ENCODE measurements around the gene ESRRB. TPM values are rescaled to one million over a fixed set of nuclear protein-coding genes. Genes with fewer than 3 reads are reported as not detected.

Gene ESRRB
- total RNA-seq, 2 donors from 2014 or later = 0.10 to 0.21 TPM

- no peak for TF ChIP-seq CTCF (IDR thresholded peaks at IDR 0.05)
- Histone ChIP-seq H3K4me3 (no peak overlapping the region), H3K27me3 (peaks cover 5% of the 10 kb centered on the region), H3K36me3 (no peaks in the 10 kb centered on the region), H3K4me1 (no peaks in the 10 kb centered on the region), H3K9ac (ENCODE audit: low read depth in 2 of 2, low read length in 2 of 2) (no peak overlapping the region), H3K9me3 (no peaks in the 10 kb centered on the region), H3K27ac (no peak overlapping the region)
- intact Hi-C loops (cut with DNase I) = loop anchor here (5.0 to 10.0 kb wide), 2 partner anchors 331 to 678 kb away; no protein-coding TSS in a partner anchor
- no peak for DNase-seq
Observed at GRCh38 chr14:76385435-76385834, 9.5 kb downstream of the ESRRB start.

GRCh38 chr14:76386944-76387782, 11.2 kb downstream of the ESRRB start:
- H3K27ac ChIP-seq = no peak overlapping the region
- DNase-seq = peak; percentile 61
- intact Hi-C loops (cut with DNase I) = loop anchor here (5.0 to 10.0 kb wide), 2 partner anchors 332 to 680 kb away; no protein-coding TSS in a partner anchor
- no peaks in the 10 kb centered on the region for H3K36me3 ChIP-seq
- peak; percentile 96 for TF ChIP-seq CTCF (IDR thresholded peaks at IDR 0.05)
- no peaks in the 10 kb centered on the region for H3K4me1 ChIP-seq
- peaks cover 2% of the 10 kb centered on the region for H3K27me3 ChIP-seq
- no peak overlapping the region for H3K9ac ChIP-seq (ENCODE audit: low read depth in 2 of 2, low read length in 2 of 2)
- no peak overlapping the region for H3K4me3 ChIP-seq
- H3K9me3 ChIP-seq = no peaks in the 10 kb centered on the region

GRCh38 chr14:76389841-76390240, 13.9 kb downstream of the ESRRB start:
- Histone ChIP-seq H3K4me1 (no peaks in the 10 kb centered on the region), H3K36me3 (no peaks in the 10 kb centered on the region), H3K27me3 (no peaks in the 10 kb centered on the region), H3K9me3 (no peaks in the 10 kb centered on the region), H3K9ac (ENCODE audit: low read depth in 2 of 2, low read length in 2 of 2) (no peak overlapping the region), H3K27ac (no peak overlapping the region), H3K4me3 (no peak overlapping the region)
- intact Hi-C loops (cut with DNase I) = loop anchor here (5.0 to 10.0 kb wide), 2 partner anchors 335 to 683 kb away; no protein-coding TSS in a partner anchor
- no peak for TF ChIP-seq CTCF (IDR thresholded peaks at IDR 0.05)
- DNase-seq = no peak

GRCh38 chr14:76390621-76391020, 14.7 kb downstream of the ESRRB start:
- H3K4me3 ChIP-seq = no peak overlapping the region
- intact Hi-C loops (cut with DNase I) = no loop called here
- no peaks in the 10 kb centered on the region for H3K9me3 ChIP-seq
- H3K4me1 ChIP-seq = no peaks in the 10 kb centered on the region
- no peaks in the 10 kb centered on the region for H3K36me3 ChIP-seq
- no peak for TF ChIP-seq CTCF (IDR thresholded peaks at IDR 0.05)
- no peak overlapping the region for H3K27ac ChIP-seq
- DNase-seq = no peak
- H3K9ac ChIP-seq (ENCODE audit: low read depth in 2 of 2, low read length in 2 of 2) = no peak overlapping the region
- no peaks in the 10 kb centered on the region for H3K27me3 ChIP-seq

GRCh38 chr14:76391981-76392690, 16.2 kb downstream of the ESRRB start:
- intact Hi-C loops (cut with DNase I) = no loop called here
- no peak for DNase-seq

More at GRCh38 chr14:76391981-76392690, 16.2 kb downstream of the ESRRB start:
- Histone ChIP-seq H3K9me3 (no peaks in the 10 kb centered on the region), H3K36me3 (no peaks in the 10 kb centered on the region), H3K4me3 (no peak overlapping the region), H3K9ac (ENCODE audit: low read depth in 2 of 2, low read length in 2 of 2) (no peak overlapping the region), H3K27me3 (no peaks in the 10 kb centered on the region), H3K4me1 (no peaks in the 10 kb centered on the region), H3K27ac (no peak overlapping the region)
- no peak for TF ChIP-seq CTCF (IDR thresholded peaks at IDR 0.05)

Measured in colonic mucosa (tissue), 4 donors.